ENCODE measurements around the gene CENPH. TPM values are rescaled to one million over a fixed set of nuclear protein-coding genes. Genes with fewer than 3 reads are reported as not detected.

Gene CENPH
- total and polyA plus RNA-seq, 2 donors (not counting 3 experiments of a cell fraction or from before 2014, with no cell fraction given): 6.5 to 16.4 TPM

DNA sequence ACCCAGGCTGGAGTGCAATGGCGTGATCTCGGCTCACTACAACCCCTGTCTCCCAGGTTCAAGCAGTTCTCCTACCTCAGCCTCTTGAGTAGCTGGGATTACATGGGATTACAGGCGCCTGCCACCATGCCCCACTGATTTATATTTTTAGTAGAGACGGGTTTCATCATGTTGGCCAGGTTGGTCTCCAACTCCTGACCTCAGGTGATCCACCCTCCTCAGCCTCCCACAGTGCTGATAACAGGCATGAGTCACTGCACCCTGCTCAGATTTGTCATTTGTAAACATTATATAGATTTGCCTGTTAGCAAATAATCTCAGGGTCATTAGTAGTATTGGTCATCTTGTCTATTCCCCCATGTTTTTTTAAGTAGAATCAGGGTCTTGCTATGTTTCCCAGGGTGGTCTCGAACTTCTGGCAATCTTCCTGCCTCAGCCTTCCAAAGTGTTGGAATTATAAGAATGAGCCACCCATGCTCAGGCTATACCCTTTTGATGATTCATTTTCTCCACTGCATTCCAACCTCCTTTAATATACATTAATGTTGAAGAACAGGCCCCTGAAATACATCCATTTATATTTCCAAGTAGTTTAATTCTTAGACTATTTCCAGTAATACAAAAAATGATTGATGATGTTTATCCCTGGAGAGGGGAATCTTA is 17.3 kb downstream of the CENPH start:
- H3K4me2 ChIP-seq (ENCODE audit: insufficient read depth, low read length): no peak overlapping the region
- no peaks in the 10 kb centered on the region for H4K20me1 ChIP-seq (replicated peaks; ENCODE audit: control insufficient read depth, extremely low read depth, insufficient read depth, low read length)
- H3K36me3 ChIP-seq (ENCODE audit: control insufficient read depth in 2 of 2, extremely low read depth in 1 of 2, insufficient read depth in 2 of 2, low read length in 2 of 2): no peaks in the 10 kb centered on the region
- no peaks in the 10 kb centered on the region for H3K9me1 ChIP-seq (replicated peaks; ENCODE audit: control insufficient read depth, extremely low read depth, insufficient read depth, low read length)
- dilution Hi-C loops (cut with MboI; ENCODE audit: extremely low pct_ligation_motif_present, low sequenced_read_pairs): no loop called here
- POLR2A ChIA-PET: no interaction called here
- DNase-seq (ENCODE audit: low read depth, low spot score) (no peak), FAIRE-seq (no peak)
- no peak overlapping the region for H2AFZ ChIP-seq (ENCODE audit: low read depth, low read length)
- TF ChIP-seq EZH2 (IDR thresholded peaks at IDR 0.05; ENCODE audit: borderline replicate concordance, low read depth, low read length, severe bottlenecking): no peak
- TF ChIP-seq, protein P1, sequence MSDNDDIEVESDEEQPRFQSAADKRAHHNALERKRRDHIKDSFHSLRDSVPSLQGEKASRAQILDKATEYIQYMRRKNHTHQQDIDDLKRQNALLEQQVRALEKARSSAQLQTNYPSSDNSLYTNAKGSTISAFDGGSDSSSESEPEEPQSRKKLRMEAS (IDR thresholded peaks at IDR 0.05; ENCODE audit: insufficient read depth, insufficient read length): no peak
- no peak for TF ChIP-seq JUN (IDR thresholded peaks at IDR 0.05; ENCODE audit: borderline replicate concordance, insufficient read depth, insufficient read length, low read depth)
- TF ChIP-seq POLR2A (IDR thresholded peaks at IDR 0.05; ENCODE audit: low read depth, low read length): no peak
- TF ChIP-seq, protein P2, sequence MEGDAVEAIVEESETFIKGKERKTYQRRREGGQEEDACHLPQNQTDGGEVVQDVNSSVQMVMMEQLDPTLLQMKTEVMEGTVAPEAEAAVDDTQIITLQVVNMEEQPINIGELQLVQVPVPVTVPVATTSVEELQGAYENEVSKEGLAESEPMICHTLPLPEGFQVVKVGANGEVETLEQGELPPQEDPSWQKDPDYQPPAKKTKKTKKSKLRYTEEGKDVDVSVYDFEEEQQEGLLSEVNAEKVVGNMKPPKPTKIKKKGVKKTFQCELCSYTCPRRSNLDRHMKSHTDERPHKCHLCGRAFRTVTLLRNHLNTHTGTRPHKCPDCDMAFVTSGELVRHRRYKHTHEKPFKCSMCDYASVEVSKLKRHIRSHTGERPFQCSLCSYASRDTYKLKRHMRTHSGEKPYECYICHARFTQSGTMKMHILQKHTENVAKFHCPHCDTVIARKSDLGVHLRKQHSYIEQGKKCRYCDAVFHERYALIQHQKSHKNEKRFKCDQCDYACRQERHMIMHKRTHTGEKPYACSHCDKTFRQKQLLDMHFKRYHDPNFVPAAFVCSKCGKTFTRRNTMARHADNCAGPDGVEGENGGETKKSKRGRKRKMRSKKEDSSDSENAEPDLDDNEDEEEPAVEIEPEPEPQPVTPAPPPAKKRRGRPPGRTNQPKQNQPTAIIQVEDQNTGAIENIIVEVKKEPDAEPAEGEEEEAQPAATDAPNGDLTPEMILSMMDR (IDR thresholded peaks at IDR 0.05; ENCODE audit: extremely low read depth in 1 of 2, insufficient read depth in 1 of 2, low read depth in 1 of 2, low read length in 2 of 2): no peak
- TF ChIP-seq GATA2 (IDR thresholded peaks at IDR 0.05; ENCODE audit: insufficient read depth, insufficient read length, low read depth, low read length): no peak
- TF ChIP-seq MYC (IDR thresholded peaks at IDR 0.05; ENCODE audit: low read depth, low read length): no peak
- TF ChIP-seq POLR2AphosphoS5 (IDR thresholded peaks at IDR 0.05; ENCODE audit: insufficient read depth, low read depth, low read length): no peak
- intact Hi-C loops (cut with micrococcal nuclease): no loop called here
- no TSS peak for BruUV-seq (replicated peaks)
- H3K4me1 ChIP-seq (ENCODE audit: control insufficient read depth, extremely low read depth, insufficient read depth, low read length): no peaks in the 10 kb centered on the region
- no peak overlapping the region for H3K4me3 ChIP-seq (replicated peaks in 1 of 3; ENCODE audit: insufficient read depth in 1 of 3, low read depth in 1 of 3, low read length in 3 of 3)
- no peaks in the 10 kb centered on the region for H3K9me3 ChIP-seq (replicated peaks; ENCODE audit: control insufficient read depth, insufficient read depth, low read length)
- H3K27ac ChIP-seq (ENCODE audit: insufficient read depth, low read depth, low read length): no peak overlapping the region
- H3K27me3 ChIP-seq (ENCODE audit: control insufficient read depth in 2 of 2, insufficient read depth in 2 of 2, low read length in 2 of 2): no peaks in the 10 kb centered on the region
- H3K9ac ChIP-seq (replicated peaks; ENCODE audit: extremely low read depth, insufficient read depth, low read length): no peak overlapping the region
- CTCF ChIA-PET: no interaction called here
- H3K79me2 ChIP-seq (ENCODE audit: control insufficient read depth, insufficient read depth, low read length): no peaks in the 10 kb centered on the region

All from endothelial cell of umbilical vein (primary cell).